PC-9 (cell line): Measurements from ENCODE around the gene MYO5A. TPM values are rescaled to one million over a fixed set of nuclear protein-coding genes. Genes with fewer than 3 reads are reported as not detected.
"Not testable (repeated sequence)": the region's sequence is repeated elsewhere in the genome, so short reads cannot be mapped to it uniquely, and the experiment has no call there.

Experiments used
- BruUV-seq: library from RNA; stranded (reverse); fragments of 400-500 nt; replicated peaks from 2 replicates; lab custom pipeline; 2021; lab: Mats Ljungman, UMichigan
- CTCF ChIA-PET: fragments of 300-600 bp; sonication (Branson Sonifier 250); formaldehyde crosslinking; loops from one replicate; lab custom pipeline; 2022; ENCODE audit warnings: antibody characterized with exemption; lab: Charles Lee
- POLR2A ChIA-PET: fragments of 300-600 bp; sonication (Branson Sonifier 250); formaldehyde crosslinking; loops from one replicate; lab custom pipeline; 2022; ENCODE audit warnings: antibody characterized with exemption; ENCODE audit not compliant: unreplicated experiment; lab: Charles Lee
- DNase-seq, 2 experiments: peaks; one replicate each; pipeline versions ENCODE4 v3.0.0 to v3.0.0-alpha.2; 2015 to 2022; ENCODE audit warnings: mixed read lengths in 1 of 2
- H2AFZ ChIP-seq: fragments of 200-600 bp; sonication (generic); 2 replicates; pipeline ENCODE4 v1.8.1; 2017; ENCODE audit warnings: antibody characterized with exemption
- H3F3A ChIP-seq: fragments of 200-600 bp; sonication (generic); 2 replicates; pipeline ENCODE4 v1.8.1; 2017; ENCODE audit warnings: antibody characterized with exemption, mild to moderate bottlenecking, low read depth; ENCODE audit not compliant: insufficient read depth
- H3K27ac ChIP-seq: fragments of 200-600 bp; sonication (generic); 2 replicates; pipeline ENCODE4 v1.6.1; 2016; ENCODE audit warnings: mixed run types
- H3K27me3 ChIP-seq: fragments of 200-600 bp; sonication (generic); 2 replicates; pipeline ENCODE4 v1.6.1; 2016; ENCODE audit warnings: low read depth, mixed run types; ENCODE audit not compliant: insufficient read depth
- H3K36me3 ChIP-seq: fragments of 200-600 bp; sonication (generic); 2 replicates; pipeline ENCODE4 v1.6.1; 2016; ENCODE audit warnings: low read depth, mixed run types
- H3K4me1 ChIP-seq: fragments of 200-600 bp; sonication (generic); replicated peaks from 2 replicates; pipeline ENCODE4 v1.6.1; 2016; ENCODE audit warnings: mixed run types; ENCODE audit not compliant: insufficient read depth
- H3K4me2 ChIP-seq: fragments of 200-600 bp; sonication (generic); 2 replicates; pipeline ENCODE4 v1.6.1; 2017; ENCODE audit warnings: mixed run types
- H3K4me3 ChIP-seq: fragments of 200-600 bp; sonication (generic); 2 replicates; pipeline ENCODE4 v1.6.1; 2016; ENCODE audit warnings: mixed run types
- H3K79me2 ChIP-seq: fragments of 200-600 bp; sonication (generic); 2 replicates; pipeline ENCODE4 v1.6.1; 2017; ENCODE audit warnings: low read depth, mixed run types
- H3K9me2 ChIP-seq: fragments of 200-600 bp; sonication (generic); 2 replicates; pipeline ENCODE4 v1.8.1; 2017; ENCODE audit warnings: mild to moderate bottlenecking; ENCODE audit not compliant: insufficient read depth
- H3K9me3 ChIP-seq: fragments of 200-600 bp; sonication (generic); 2 replicates; pipeline ENCODE4 v1.8.1; 2016; ENCODE audit warnings: low read depth; ENCODE audit not compliant: insufficient read depth
- H4K20me1 ChIP-seq: fragments of 200-600 bp; sonication (generic); 2 replicates; pipeline ENCODE4 v1.8.1; 2017; ENCODE audit not compliant: insufficient read depth
- EZH2 ChIP-seq: fragments of 200-600 bp; sonication (generic); IDR thresholded peaks from 2 replicates; pipeline ENCODE4 v1.8.0; 2017; ENCODE audit warnings: antibody characterized with exemption, low read depth
- intact Hi-C: fragments of 100-400 bp; cut with micrococcal nuclease; formaldehyde crosslinking; loops from one replicate; pipeline ENCODE4 v1.10.0; 2022; ENCODE audit not compliant: unreplicated experiment
- total RNA-seq: library from RNA; stranded (reverse); gene quantifications from 2 replicates; pipeline ENCODE4 v1.2.3, GENCODE V29; 2021
- TF ChIP-seq, protein P1 (sequence below): fragments of 200-600 bp; sonication (generic); conservative IDR thresholded peaks from 2 replicates; pipeline ENCODE4 v1.6.1; 2017; ENCODE audit warnings: mixed run types, antibody characterized with exemption, mild to moderate bottlenecking, moderate library complexity

MYO5A gene
- total RNA-seq, 1 experiment from 2014 or later = 10.7 TPM

DNA sequence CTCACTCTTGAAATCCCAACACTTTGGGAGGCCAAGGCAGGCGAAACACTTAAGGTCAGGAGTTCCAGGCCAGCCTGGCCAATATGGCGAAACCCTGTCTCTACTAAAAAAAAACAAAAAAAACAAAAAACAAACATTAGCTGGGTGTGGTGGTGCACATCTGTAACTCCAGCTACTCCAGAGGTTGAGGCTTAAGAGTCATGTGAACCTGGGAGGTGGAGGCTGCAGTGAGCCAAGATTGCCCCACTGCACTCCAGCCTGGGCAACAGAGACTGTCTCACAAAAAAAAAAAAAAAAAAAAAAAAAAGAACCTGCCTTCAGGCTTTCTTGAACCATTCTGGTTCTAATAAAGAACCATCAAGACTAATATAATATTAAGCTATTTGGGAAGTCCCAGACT, 23.6 kb upstream of the MYO5A start:
- H4K20me1 ChIP-seq = peaks cover 18% of the 10 kb centered on the region
- CTCF ChIA-PET = interaction anchor here (0.6 kb wide), 1 partner anchor 725 kb away, joined by 8 read pairs; no protein-coding TSS in a partner anchor
- H3K79me2 ChIP-seq = peaks cover 16% of the 10 kb centered on the region
- POLR2A ChIA-PET = interaction anchor here (0.6 kb wide), 1 partner anchor 1194 kb away, joined by 4 read pairs; no protein-coding TSS in a partner anchor
- H2AFZ ChIP-seq = no peak overlapping the region
- H3K36me3 ChIP-seq = 0 out of 2 replicates have a peak, but pooled peaks cover 20% of the 10 kb centered on the region
- no peaks in the 10 kb centered on the region for H3K27me3 ChIP-seq
- no peaks in the 10 kb centered on the region for H3K9me3 ChIP-seq
- no peaks in the 10 kb centered on the region for H3F3A ChIP-seq
- no peaks in the 10 kb centered on the region for H3K4me1 ChIP-seq
- DNase-seq = no peak
- no peaks in the 10 kb centered on the region for H3K9me2 ChIP-seq
- H3K4me2 ChIP-seq = no peak overlapping the region
- no peak overlapping the region for H3K27ac ChIP-seq
- TF ChIP-seq EZH2 = no peak
- TF ChIP-seq, protein P1, sequence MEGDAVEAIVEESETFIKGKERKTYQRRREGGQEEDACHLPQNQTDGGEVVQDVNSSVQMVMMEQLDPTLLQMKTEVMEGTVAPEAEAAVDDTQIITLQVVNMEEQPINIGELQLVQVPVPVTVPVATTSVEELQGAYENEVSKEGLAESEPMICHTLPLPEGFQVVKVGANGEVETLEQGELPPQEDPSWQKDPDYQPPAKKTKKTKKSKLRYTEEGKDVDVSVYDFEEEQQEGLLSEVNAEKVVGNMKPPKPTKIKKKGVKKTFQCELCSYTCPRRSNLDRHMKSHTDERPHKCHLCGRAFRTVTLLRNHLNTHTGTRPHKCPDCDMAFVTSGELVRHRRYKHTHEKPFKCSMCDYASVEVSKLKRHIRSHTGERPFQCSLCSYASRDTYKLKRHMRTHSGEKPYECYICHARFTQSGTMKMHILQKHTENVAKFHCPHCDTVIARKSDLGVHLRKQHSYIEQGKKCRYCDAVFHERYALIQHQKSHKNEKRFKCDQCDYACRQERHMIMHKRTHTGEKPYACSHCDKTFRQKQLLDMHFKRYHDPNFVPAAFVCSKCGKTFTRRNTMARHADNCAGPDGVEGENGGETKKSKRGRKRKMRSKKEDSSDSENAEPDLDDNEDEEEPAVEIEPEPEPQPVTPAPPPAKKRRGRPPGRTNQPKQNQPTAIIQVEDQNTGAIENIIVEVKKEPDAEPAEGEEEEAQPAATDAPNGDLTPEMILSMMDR = no peak
- H3K4me3 ChIP-seq = no peak overlapping the region
- intact Hi-C loops = no loop called here
- BruUV-seq = no TSS peak

GRCh38 chr15:52551762-52552161, 23.1 kb upstream of the MYO5A start:
- Histone ChIP-seq H3K9me3 (no peaks in the 10 kb centered on the region), H3K4me3 (no peak overlapping the region), H3K4me1 (no peaks in the 10 kb centered on the region), H3K27ac (no peak overlapping the region), H2AFZ (no peak overlapping the region), H3K79me2 (peaks cover 10% of the 10 kb centered on the region), H3F3A (no peaks in the 10 kb centered on the region), H3K27me3 (no peaks in the 10 kb centered on the region), H3K9me2 (no peaks in the 10 kb centered on the region), H4K20me1 (peaks cover 12% of the 10 kb centered on the region), H3K36me3 (0 out of 2 replicates have a peak, but pooled peaks cover 20% of the 10 kb centered on the region), H3K4me2 (no peak overlapping the region)
- no peak for DNase-seq
- BruUV-seq = no TSS peak
- TF ChIP-seq, protein P1 = no peak
- TF ChIP-seq EZH2 = no peak
- intact Hi-C loops = no loop called here
- POLR2A ChIA-PET = no interaction called here
- CTCF ChIA-PET = no interaction called here

- H3K4me2 ChIP-seq, H3K79me2 ChIP-seq, H3K27ac ChIP-seq, H3K9me3 ChIP-seq, H3K9me2 ChIP-seq, CTCF ChIA-PET, intact Hi-C loops, H3F3A ChIP-seq, DNase-seq, H4K20me1 ChIP-seq, H2AFZ ChIP-seq, H3K4me3 ChIP-seq, H3K4me1 ChIP-seq, H3K27me3 ChIP-seq, BruUV-seq: not testable (repeated sequence)
- POLR2A ChIA-PET = interaction anchor here (0.5 kb wide), 1 partner anchor 286 kb away, joined by 5 read pairs; no protein-coding TSS in a partner anchor
- H3K36me3 ChIP-seq = 0 out of 2 replicates have a peak, but pooled peaks cover 16% of the 10 kb centered on the region
Measured at GRCh38 chr15:52551186-52551585, 22.5 kb upstream of the MYO5A start.
